GM21515 (cell line): ENCODE measurements around the gene MOB4.
"Not testable (repeated sequence)": the region's sequence is repeated elsewhere in the genome, so short reads cannot be mapped to it uniquely, and the experiment has no call there.

Source experiments
- ATAC-seq: cut with Tn5 transposase; IDR thresholded peaks from one replicate; pipeline ENCODE4 v1.9.1; 2021; ENCODE audit not compliant: unreplicated experiment

The MOB4 gene

GRCh38 chr2:197513915-197514314 lies 2.0 kb upstream of the MOB4 start:
- no peak for ATAC-seq

- no peak for ATAC-seq
Observed at GRCh38 chr2:197514754-197515153, 1.1 kb upstream of the MOB4 start.

GRCh38 chr2:197515315-197515738 lies 539 bp upstream of the MOB4 start:
- peak; percentile 12 for ATAC-seq

GRCh38 chr2:197516393-197516761 lies 511 bp downstream of the MOB4 start:
- ATAC-seq: peak; percentile 19

- no peak for ATAC-seq
Observed at GRCh38 chr2:197517150-197517549, 1.3 kb downstream of the MOB4 start.

GRCh38 chr2:197538412-197538811 lies 22.5 kb downstream of the MOB4 start:
- no peak for ATAC-seq

GRCh38 chr2:197539734-197540133 lies 23.9 kb downstream of the MOB4 start:
- no peak for ATAC-seq

GRCh38 chr2:197543206-197543605 lies 27.3 kb downstream of the MOB4 start:
- ATAC-seq: no peak

- no peak for ATAC-seq
Observed at GRCh38 chr2:197547163-197547900, 31.5 kb downstream of the MOB4 start.

GRCh38 chr2:197548582-197548981 lies 32.7 kb downstream of the MOB4 start:
- ATAC-seq: no peak

- ATAC-seq: not testable (repeated sequence)
Observed at GRCh38 chr2:197551260-197551659, 35.4 kb downstream of the MOB4 start.

- ATAC-seq: no peak
Observed at GRCh38 chr2:197555467-197555866, 39.6 kb downstream of the MOB4 start.

- ATAC-seq: no peak
Observed at GRCh38 chr2:197556456-197556855, 40.6 kb downstream of the MOB4 start.

GRCh38 chr2:197558393-197558792 lies 42.5 kb downstream of the MOB4 start:
- no peak for ATAC-seq

GRCh38 chr2:197559681-197560080 lies 43.8 kb downstream of the MOB4 start:
- ATAC-seq: no peak

GRCh38 chr2:197560146-197560665 lies 44.3 kb downstream of the MOB4 start:
- ATAC-seq: no peak

- ATAC-seq: no peak
Observed at GRCh38 chr2:197571627-197572271, 55.9 kb downstream of the MOB4 start.

- ATAC-seq: no peak
Observed at GRCh38 chr2:197573608-197574007, 57.7 kb downstream of the MOB4 start.

GRCh38 chr2:197575987-197576386 lies 60.1 kb downstream of the MOB4 start:
- no peak for ATAC-seq

GRCh38 chr2:197576631-197577030 lies 60.8 kb downstream of the MOB4 start:
- no peak for ATAC-seq

- no peak for ATAC-seq
Observed at GRCh38 chr2:197577446-197577845, 61.6 kb downstream of the MOB4 start.

- not testable (repeated sequence) for ATAC-seq
Observed at GRCh38 chr2:197578294-197578693, 62.4 kb downstream of the MOB4 start.
